HepG2 (cell line): ENCODE results near the gene PCGF3. TPM values are rescaled to one million over a fixed set of nuclear protein-coding genes. Genes with fewer than 3 reads are reported as not detected.
A peak's percentile ranks its signal among the peaks of the same experiment; 100 is the strongest.

Source experiments
- FOSL1 ChIP-seq: sonication (generic); formaldehyde crosslinking; IDR thresholded peaks from 2 replicates; pipeline ENCODE4 v1.9.0; 2021; ENCODE audit warnings: missing genetic modification reagents, borderline replicate concordance
- MTF2 ChIP-seq: sonication (generic); formaldehyde crosslinking; IDR thresholded peaks from 2 replicates; pipeline ENCODE4 v1.5.0; 2020; ENCODE audit warnings: missing genetic modification reagents, borderline replicate concordance
- ZBTB21 ChIP-seq: sonication (generic); formaldehyde crosslinking; IDR thresholded peaks from 2 replicates; pipeline ENCODE4 v1.4.0; 2020; ENCODE audit warnings: missing genetic modification reagents
- ZNF713 ChIP-seq: sonication (generic); formaldehyde crosslinking; IDR thresholded peaks from 2 replicates; pipeline ENCODE4 v1.4.0; 2020; ENCODE audit warnings: mild to moderate bottlenecking, missing genetic modification reagents
- ZNF746 ChIP-seq: sonication (generic); formaldehyde crosslinking; IDR thresholded peaks from 2 replicates; pipeline ENCODE4 v1.8.0; 2022; ENCODE audit warnings: mild to moderate bottlenecking, missing genetic modification reagents
- ZNF788 ChIP-seq: sonication (generic); formaldehyde crosslinking; IDR thresholded peaks from 2 replicates; pipeline ENCODE4 v1.5.0; 2020; ENCODE audit warnings: mild to moderate bottlenecking, missing genetic modification reagents, borderline replicate concordance
- polyA plus RNA-seq, 8 experiments: library from polyadenylated mRNA; depleted of rRNA in 3 of 8; stranded (reverse) in 7 of 8; unstranded in 1 of 8; fragments of >200 nt; fragmentation: Illumina TruSeq in 4 of 8; extraction: Trizol in 4 of 8; gene quantifications; 2 replicates each; pipeline versions ENCODE4 v1.2.1 to v1.2.3, GENCODE V29; 2011 to 2016; ENCODE audit warnings: low read depth in 4 of 8, missing spikeins in 1 of 8, mixed read lengths in 1 of 8; ENCODE audit not compliant: insufficient read depth in 1 of 8
- total RNA-seq, 5 experiments: library from RNA; depleted of rRNA; stranded (reverse); fragments of >200 nt; fragmentation: Illumina TruSeq; extraction: Trizol; gene quantifications; 2 replicates each; pipeline ENCODE4 v1.2.3, GENCODE V29; 2016; ENCODE audit warnings: low read depth in 1 of 5
- TF ChIP-seq, protein P1 (sequence below): sonication (generic); formaldehyde crosslinking; IDR thresholded peaks from 2 replicates; pipeline ENCODE4 v1.5.0; 2020; ENCODE audit warnings: missing genetic modification reagents
- TF ChIP-seq, protein P2 (sequence below): sonication (generic); formaldehyde crosslinking; conservative IDR thresholded peaks from 2 replicates; pipeline ENCODE4 v1.4.0; 2020; ENCODE audit warnings: missing genetic modification reagents
- TF ChIP-seq, protein P3 (sequence below): sonication (generic); formaldehyde crosslinking; IDR thresholded peaks from 2 replicates; pipeline ENCODE4 v1.4.0; 2020; ENCODE audit warnings: missing genetic modification reagents, mild to moderate bottlenecking, borderline replicate concordance
- TF ChIP-seq, protein P4 (sequence below): sonication (generic); formaldehyde crosslinking; IDR thresholded peaks from 2 replicates; pipeline ENCODE4 v1.4.0; 2020; ENCODE audit warnings: mild to moderate bottlenecking, missing genetic modification reagents
- TF ChIP-seq, protein P5 (sequence below): IDR thresholded peaks from 2 replicates; pipeline ENCODE4 v1.6.1; 2016; ENCODE audit warnings: low read depth, borderline replicate concordance
- TF ChIP-seq, protein P6 (sequence below): sonication (generic); formaldehyde crosslinking; IDR thresholded peaks from 2 replicates; pipeline ENCODE4 v1.4.0; 2020; ENCODE audit warnings: missing genetic modification reagents, borderline replicate concordance
- TF ChIP-seq, protein P7 (sequence below): sonication (generic); formaldehyde crosslinking; IDR thresholded peaks from 2 replicates; pipeline ENCODE4 v1.4.0; 2020; ENCODE audit warnings: missing genetic modification reagents
- TF ChIP-seq, protein P8 (sequence below): sonication (generic); formaldehyde crosslinking; IDR thresholded peaks from 2 replicates; pipeline ENCODE4 v1.5.1; 2020; ENCODE audit warnings: mild to moderate bottlenecking, moderate library complexity, missing genetic modification reagents

PCGF3 gene
- total and polyA plus RNA-seq, 2 of the 13 experiments (the other 11 are each of a cell fraction or from before 2014, with no cell fraction given) = 28.6 to 66.2 TPM

DNA sequence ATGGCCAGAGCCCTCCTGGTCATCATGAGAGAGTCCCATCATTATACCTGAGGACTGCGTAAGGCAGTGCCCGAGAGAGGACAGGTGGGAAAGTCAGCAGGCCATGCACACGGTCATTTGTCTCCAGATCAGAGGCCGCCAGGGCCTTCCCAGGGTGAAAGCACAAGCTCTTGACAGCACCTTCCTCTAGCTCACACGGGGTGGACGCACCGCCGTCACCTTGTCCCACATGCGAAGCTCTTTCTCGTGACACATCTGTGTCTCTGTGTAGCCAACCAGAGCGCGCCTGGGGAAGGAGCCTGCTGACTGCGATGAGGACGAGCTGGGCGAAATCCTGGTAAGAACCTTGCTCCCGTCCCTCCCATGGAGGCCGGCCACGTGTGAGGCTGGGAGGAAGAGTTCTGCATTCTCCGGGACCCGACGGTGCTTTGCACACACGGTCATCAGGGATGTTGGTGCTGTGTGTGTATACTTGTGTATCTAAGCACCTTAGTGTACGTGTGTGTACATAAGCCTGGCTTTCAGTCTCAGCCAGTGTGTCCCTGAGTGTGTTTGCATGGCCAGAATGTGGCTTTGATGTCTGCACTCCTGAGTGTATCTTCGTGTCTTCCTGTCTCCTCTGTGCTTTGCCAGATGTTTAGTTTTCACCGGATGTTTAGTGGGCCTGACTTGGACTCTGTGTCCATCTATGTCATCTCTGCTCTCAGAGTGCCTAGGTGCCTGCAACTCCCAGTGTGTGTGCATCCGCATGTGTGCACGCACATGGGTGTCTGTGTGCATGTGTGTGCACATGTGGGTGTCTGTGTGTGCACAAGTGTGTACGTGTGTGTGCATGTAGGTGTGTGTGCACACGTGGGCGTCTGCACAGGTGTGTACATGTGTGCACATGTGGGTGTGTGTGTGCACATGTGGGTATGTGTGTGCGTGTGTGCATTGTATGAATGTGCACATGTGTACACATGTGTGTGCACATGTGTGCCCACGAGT lies 46.7 kb upstream of the PCGF3 start (continued):
- TF ChIP-seq, protein P1, sequence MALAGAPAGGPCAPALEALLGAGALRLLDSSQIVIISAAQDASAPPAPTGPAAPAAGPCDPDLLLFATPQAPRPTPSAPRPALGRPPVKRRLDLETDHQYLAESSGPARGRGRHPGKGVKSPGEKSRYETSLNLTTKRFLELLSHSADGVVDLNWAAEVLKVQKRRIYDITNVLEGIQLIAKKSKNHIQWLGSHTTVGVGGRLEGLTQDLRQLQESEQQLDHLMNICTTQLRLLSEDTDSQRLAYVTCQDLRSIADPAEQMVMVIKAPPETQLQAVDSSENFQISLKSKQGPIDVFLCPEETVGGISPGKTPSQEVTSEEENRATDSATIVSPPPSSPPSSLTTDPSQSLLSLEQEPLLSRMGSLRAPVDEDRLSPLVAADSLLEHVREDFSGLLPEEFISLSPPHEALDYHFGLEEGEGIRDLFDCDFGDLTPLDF = no peak
- TF ChIP-seq FOSL1 (CRISPR knock-in tag) = no peak
- TF ChIP-seq, protein P2, sequence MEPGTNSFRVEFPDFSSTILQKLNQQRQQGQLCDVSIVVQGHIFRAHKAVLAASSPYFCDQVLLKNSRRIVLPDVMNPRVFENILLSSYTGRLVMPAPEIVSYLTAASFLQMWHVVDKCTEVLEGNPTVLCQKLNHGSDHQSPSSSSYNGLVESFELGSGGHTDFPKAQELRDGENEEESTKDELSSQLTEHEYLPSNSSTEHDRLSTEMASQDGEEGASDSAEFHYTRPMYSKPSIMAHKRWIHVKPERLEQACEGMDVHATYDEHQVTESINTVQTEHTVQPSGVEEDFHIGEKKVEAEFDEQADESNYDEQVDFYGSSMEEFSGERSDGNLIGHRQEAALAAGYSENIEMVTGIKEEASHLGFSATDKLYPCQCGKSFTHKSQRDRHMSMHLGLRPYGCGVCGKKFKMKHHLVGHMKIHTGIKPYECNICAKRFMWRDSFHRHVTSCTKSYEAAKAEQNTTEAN (CRISPR knock-in tag) = peak; percentile 100
- TF ChIP-seq, protein P3, sequence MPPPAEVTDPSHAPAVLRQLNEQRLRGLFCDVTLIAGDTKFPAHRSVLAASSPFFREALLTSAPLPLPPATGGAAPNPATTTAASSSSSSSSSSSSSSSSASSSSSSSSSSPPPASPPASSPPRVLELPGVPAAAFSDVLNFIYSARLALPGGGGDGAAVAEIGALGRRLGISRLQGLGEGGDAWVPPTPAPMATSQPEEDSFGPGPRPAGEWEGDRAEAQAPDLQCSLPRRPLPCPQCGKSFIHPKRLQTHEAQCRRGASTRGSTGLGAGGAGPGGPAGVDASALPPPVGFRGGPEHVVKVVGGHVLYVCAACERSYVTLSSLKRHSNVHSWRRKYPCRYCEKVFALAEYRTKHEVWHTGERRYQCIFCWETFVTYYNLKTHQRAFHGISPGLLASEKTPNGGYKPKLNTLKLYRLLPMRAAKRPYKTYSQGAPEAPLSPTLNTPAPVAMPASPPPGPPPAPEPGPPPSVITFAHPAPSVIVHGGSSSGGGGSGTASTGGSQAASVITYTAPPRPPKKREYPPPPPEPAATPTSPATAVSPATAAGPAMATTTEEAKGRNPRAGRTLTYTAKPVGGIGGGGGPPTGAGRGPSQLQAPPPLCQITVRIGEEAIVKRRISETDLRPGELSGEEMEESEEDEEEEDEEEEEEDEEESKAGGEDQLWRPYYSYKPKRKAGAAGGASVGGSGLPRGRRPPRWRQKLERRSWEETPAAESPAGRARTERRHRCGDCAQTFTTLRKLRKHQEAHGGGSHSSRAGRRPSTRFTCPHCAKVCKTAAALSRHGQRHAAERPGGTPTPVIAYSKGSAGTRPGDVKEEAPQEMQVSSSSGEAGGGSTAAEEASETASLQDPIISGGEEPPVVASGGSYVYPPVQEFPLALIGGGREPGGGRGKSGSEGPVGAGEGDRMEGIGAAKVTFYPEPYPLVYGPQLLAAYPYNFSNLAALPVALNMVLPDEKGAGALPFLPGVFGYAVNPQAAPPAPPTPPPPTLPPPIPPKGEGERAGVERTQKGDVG = no peak
- TF ChIP-seq, protein P4, sequence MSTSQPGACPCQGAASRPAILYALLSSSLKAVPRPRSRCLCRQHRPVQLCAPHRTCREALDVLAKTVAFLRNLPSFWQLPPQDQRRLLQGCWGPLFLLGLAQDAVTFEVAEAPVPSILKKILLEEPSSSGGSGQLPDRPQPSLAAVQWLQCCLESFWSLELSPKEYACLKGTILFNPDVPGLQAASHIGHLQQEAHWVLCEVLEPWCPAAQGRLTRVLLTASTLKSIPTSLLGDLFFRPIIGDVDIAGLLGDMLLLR (CRISPR knock-in tag) = no peak
- TF ChIP-seq, protein P5, sequence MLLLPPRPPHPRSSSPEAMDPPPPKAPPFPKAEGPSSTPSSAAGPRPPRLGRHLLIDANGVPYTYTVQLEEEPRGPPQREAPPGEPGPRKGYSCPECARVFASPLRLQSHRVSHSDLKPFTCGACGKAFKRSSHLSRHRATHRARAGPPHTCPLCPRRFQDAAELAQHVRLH (CRISPR knock-in tag) = no peak
- no peak for TF ChIP-seq ZNF746 (CRISPR knock-in tag)
- TF ChIP-seq MTF2 (CRISPR knock-in tag) = no peak
- TF ChIP-seq, protein P6, sequence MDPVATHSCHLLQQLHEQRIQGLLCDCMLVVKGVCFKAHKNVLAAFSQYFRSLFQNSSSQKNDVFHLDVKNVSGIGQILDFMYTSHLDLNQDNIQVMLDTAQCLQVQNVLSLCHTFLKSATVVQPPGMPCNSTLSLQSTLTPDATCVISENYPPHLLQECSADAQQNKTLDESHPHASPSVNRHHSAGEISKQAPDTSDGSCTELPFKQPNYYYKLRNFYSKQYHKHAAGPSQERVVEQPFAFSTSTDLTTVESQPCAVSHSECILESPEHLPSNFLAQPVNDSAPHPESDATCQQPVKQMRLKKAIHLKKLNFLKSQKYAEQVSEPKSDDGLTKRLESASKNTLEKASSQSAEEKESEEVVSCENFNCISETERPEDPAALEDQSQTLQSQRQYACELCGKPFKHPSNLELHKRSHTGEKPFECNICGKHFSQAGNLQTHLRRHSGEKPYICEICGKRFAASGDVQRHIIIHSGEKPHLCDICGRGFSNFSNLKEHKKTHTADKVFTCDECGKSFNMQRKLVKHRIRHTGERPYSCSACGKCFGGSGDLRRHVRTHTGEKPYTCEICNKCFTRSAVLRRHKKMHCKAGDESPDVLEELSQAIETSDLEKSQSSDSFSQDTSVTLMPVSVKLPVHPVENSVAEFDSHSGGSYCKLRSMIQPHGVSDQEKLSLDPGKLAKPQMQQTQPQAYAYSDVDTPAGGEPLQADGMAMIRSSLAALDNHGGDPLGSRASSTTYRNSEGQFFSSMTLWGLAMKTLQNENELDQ = no peak
- TF ChIP-seq, protein P7, sequence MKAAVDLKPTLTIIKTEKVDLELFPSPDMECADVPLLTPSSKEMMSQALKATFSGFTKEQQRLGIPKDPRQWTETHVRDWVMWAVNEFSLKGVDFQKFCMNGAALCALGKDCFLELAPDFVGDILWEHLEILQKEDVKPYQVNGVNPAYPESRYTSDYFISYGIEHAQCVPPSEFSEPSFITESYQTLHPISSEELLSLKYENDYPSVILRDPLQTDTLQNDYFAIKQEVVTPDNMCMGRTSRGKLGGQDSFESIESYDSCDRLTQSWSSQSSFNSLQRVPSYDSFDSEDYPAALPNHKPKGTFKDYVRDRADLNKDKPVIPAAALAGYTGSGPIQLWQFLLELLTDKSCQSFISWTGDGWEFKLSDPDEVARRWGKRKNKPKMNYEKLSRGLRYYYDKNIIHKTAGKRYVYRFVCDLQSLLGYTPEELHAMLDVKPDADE = no peak
- TF ChIP-seq ZNF788 = peak; percentile 64; the same call in 1 of the 2 replicates
- TF ChIP-seq, protein P8, sequence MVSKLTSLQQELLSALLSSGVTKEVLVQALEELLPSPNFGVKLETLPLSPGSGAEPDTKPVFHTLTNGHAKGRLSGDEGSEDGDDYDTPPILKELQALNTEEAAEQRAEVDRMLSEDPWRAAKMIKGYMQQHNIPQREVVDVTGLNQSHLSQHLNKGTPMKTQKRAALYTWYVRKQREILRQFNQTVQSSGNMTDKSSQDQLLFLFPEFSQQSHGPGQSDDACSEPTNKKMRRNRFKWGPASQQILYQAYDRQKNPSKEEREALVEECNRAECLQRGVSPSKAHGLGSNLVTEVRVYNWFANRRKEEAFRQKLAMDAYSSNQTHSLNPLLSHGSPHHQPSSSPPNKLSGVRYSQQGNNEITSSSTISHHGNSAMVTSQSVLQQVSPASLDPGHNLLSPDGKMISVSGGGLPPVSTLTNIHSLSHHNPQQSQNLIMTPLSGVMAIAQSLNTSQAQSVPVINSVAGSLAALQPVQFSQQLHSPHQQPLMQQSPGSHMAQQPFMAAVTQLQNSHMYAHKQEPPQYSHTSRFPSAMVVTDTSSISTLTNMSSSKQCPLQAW (CRISPR knock-in tag) = 0 out of 2 replicates have a peak, but pooled peaks have one; percentile 15
- TF ChIP-seq ZBTB21 (CRISPR knock-in tag) = no peak
- TF ChIP-seq ZNF713 (CRISPR knock-in tag) = no peak
